Central memory CD4-positive, alpha-beta T cell (primary cell): ENCODE results near the gene CMTM5.
"Not testable (repeated sequence)": the region's sequence is repeated elsewhere in the genome, so short reads cannot be mapped to it uniquely, and the experiment has no call there.

Experiments
- DNase-seq: peaks from one replicate; pipeline ENCODE4 v3.0.0; 2022

Gene CMTM5

GRCh38 chr14:23379366-23380196, 2.7 kb downstream of the CMTM5 start:
- DNase-seq = peak; percentile 53

- DNase-seq = no peak
Observed at GRCh38 chr14:23380197-23380914, 3.5 kb downstream of the CMTM5 start.

- no peak for DNase-seq
Observed at GRCh38 chr14:23380976-23381375, 4.1 kb downstream of the CMTM5 start.

GRCh38 chr14:23381871-23382270, 5.0 kb downstream of the CMTM5 start:
- no peak for DNase-seq

- no peak for DNase-seq
Observed at GRCh38 chr14:23382276-23382675, 5.4 kb downstream of the CMTM5 start.

- DNase-seq = no peak
Observed at GRCh38 chr14:23382731-23383440, 6.0 kb downstream of the CMTM5 start.

GRCh38 chr14:23384364-23385080, 7.7 kb downstream of the CMTM5 start:
- no peak for DNase-seq

- DNase-seq = no peak
Observed at GRCh38 chr14:23385244-23385641, 8.4 kb downstream of the CMTM5 start.

- no peak for DNase-seq
Observed at GRCh38 chr14:23385642-23386265, 8.9 kb downstream of the CMTM5 start.

- DNase-seq = not testable (repeated sequence)
Observed at GRCh38 chr14:23386266-23386657, 9.4 kb downstream of the CMTM5 start.

GRCh38 chr14:23386999-23387398, 10.2 kb downstream of the CMTM5 start:
- DNase-seq = no peak

- DNase-seq = no peak
Observed at GRCh38 chr14:23387916-23388882, 11.4 kb downstream of the CMTM5 start.

GRCh38 chr14:23388996-23389395, 12.2 kb downstream of the CMTM5 start:
- DNase-seq = no peak

- DNase-seq = no peak
Observed at GRCh38 chr14:23389396-23389795, 12.6 kb downstream of the CMTM5 start.

- DNase-seq = not testable (repeated sequence)
Observed at GRCh38 chr14:23389871-23390270, 13.0 kb downstream of the CMTM5 start.

GRCh38 chr14:23392613-23393012, 15.8 kb downstream of the CMTM5 start:
- DNase-seq = no peak

GRCh38 chr14:23396126-23396525, 19.3 kb downstream of the CMTM5 start:
- no peak for DNase-seq

GRCh38 chr14:23396781-23397407, 20.0 kb downstream of the CMTM5 start:
- DNase-seq = no peak

GRCh38 chr14:23398348-23398747, 21.5 kb downstream of the CMTM5 start:
- DNase-seq = no peak

GRCh38 chr14:23399136-23399535, 22.3 kb downstream of the CMTM5 start:
- DNase-seq = no peak

- no peak for DNase-seq
Observed at GRCh38 chr14:23399591-23399990, 22.7 kb downstream of the CMTM5 start.
